ENCODE measurements around the gene PAK4. TPM values are rescaled to one million over a fixed set of nuclear protein-coding genes. Genes with fewer than 3 reads are reported as not detected.

PAK4 gene
- total RNA-seq, 2 donors from 2014 or later = 15.6 to 19.4 TPM

DNA sequence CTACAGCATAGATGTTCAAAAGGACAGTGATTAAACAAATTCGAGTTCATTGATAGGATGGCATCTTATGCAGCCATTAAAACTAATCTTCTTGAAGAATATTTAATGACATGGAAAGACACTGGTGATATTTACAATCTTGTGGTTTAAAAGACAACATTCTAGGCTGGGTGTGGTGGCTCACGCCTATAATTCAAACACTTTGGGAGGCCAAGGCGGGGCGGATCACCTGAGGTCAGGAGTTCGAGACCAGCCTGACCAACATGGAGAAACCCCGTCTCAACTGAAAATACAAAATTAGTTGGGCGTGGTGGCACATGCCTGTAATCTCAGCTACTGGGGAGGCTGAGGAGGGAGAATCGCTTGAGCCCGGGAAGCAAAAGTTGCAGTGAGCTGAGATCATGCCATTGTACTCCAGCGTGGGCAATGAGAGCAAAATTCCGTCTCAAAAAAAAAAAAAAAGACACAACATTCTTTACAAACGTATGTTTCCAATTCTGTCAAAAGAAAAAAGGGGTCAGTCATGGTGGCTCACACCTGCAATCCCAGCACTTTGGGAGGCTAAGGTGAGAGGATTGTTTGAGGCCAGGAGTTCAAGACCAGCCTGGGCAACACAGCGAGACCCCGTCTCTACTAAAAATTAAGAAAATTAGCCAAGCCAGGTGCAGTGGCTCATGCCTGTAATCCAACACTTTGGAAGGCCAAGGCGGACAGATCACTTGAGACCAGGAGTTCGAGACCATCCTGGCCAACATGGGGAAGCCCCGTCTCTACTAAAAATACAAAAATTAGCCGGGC, 2.5 kb upstream of the PAK4 start:
- peaks cover 0 to 6% of the 10 kb centered on the region in 2 donors for H3K36me3 Mint-ChIP-seq
- DNase-seq (ENCODE audit: low spot score in 2 of 2) = no peak
- no peak for ATAC-seq
- H3K9me3 Mint-ChIP-seq = no peaks in the 10 kb centered on the region
- H3K27ac Mint-ChIP-seq = peak overlapping the region in 1 of 2 donors; percentile 57

DNA sequence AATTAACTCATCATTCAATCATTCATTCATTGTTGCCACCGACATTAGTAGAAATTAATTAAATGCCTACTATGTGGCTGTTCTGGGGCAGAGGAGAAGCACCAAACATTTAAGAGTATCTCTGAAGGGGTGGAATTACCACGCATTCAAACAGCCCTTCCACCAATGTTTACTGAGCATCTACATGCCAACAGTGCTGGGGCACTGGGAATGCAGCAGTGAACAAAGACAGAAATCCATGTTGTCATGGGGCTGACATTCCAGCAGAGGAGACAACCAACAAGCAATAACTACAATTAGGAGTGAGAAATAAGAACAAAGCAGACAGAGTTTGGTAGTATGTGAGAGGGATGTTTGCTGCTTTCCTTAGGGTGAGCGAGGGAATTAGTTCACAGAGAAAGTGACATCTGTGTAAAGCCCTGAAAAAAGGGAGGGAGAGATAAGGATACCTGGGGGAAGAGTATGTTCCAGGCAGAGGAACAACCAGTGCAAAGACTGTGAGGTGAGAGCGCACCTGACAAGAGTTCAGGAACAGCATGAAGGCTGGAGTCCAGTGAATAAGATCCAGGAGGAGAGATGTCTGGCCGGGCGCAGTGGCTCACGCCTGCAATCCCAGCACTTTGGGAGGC, 1.3 kb upstream of the PAK4 start:
- Mint-ChIP-seq H3K9me3 (no peaks in the 10 kb centered on the region), H3K36me3 (peaks cover 0 to 6% of the 10 kb centered on the region in 2 donors), H3K27ac (peak overlapping the region in 1 of 2 donors; percentile 94)
- no peak for DNase-seq (ENCODE audit: low spot score in 2 of 2)
- no peak for ATAC-seq

DNA sequence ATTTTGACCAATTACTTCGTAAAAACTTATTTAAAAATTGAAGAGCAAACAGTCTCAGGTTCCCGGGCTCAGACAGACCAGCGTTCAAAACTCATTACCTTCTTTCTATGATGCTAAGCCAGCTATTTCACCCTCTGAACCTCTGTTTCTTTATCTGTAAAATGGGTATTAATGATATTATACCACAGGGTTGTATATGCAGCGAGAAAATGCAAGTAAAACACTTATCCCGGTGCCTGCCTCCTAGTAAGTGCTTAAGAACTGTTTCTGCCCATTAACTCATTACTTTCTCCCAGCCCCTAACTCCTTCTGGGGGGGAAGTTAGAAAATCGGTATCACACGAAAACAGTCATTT, 410 bp upstream of the PAK4 start:
- H3K27ac Mint-ChIP-seq = peak overlapping the region; percentile 93 to 94
- ATAC-seq (no peak), DNase-seq (ENCODE audit: low spot score in 2 of 2) (no peak)
- peaks cover 0 to 6% of the 10 kb centered on the region in 2 donors for H3K36me3 Mint-ChIP-seq
- H3K9me3 Mint-ChIP-seq = no peaks in the 10 kb centered on the region

DNA sequence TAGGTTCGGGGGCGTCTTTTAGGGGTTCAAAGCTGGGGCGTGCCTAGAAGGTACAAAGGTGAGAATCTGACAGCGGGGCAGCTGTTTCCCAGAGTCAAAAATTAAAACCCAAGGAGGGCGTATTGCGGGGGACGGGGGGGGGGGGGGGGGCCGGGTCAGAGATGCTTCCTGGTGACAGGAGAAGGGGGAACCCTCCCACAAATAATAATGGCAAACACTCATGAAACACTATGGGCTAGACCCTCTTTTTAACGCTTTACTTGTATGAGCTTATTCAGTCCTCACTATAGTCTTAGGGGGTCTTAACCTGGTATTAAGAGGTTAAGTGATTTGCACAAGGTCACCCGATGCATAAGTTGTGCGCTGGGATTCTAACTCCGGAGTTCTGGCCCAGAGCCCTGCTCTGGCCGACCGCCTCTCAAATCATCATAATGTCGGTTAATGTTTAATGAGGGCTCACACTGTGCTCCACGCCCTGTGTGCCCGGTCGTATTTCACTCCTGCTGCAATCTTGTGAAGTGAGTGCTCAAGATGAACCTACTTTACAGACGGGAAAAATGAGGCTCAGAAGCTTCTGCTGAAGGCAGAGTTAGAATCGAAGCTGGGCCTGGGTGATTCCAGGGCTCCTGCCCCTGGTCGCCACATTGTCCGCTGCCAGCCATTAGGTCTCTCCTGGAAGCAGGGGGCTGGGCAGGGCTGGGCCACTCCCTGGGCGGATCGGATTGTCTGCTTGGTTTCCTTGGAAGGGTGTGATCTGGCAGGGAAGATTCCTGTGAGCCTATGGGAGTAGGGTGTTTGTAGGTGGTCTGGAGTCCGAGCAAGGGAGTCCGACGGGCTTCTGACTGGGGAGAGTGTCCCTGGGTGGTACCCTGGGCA, 964 bp downstream of the PAK4 start:
- DNase-seq (ENCODE audit: low spot score in 2 of 2) (no peak), ATAC-seq (no peak)
- Mint-ChIP-seq H3K36me3 (peaks cover 0 to 6% of the 10 kb centered on the region in 2 donors), H3K27ac (peak overlapping the region; percentile 93 to 94), H3K9me3 (no peaks in the 10 kb centered on the region)

DNA sequence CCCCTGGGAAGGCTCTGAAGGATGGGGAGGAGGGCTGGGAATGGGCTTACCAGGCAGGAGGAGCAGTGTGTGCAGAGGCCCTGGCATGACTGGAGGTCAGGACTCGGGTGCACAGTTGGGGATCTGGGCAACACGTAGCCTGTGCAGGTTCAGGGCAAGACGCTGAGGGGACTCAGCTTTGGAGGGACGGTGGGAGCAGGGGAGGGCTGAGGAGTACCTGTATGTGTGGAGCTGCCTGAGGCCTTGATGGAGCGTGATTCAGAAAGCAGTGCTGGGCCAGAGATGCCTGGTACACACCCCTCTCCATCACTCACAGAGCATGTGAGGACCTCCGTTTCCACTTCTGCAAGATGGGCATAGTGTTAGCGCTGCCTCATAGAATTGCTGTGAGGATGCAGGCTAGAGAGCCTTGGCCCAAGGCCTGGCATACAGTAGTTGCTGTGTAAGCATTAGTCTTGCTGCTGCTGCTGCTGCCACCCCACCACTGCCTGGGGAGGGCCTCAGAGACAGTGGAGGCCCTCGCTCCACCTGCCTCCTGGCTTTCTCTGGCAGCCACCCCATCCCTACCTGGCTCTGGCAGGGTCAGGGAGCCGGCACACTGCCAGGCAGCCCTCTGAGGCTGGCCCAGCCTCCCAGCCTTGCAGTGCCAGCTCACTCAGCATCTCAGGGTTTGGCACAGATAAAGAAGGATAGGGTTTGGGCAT, 2.4 kb downstream of the PAK4 start:
- H3K36me3 Mint-ChIP-seq = peaks cover 0 to 6% of the 10 kb centered on the region in 2 donors
- peak overlapping the region in 1 of 2 donors; percentile 31 for H3K27ac Mint-ChIP-seq
- H3K9me3 Mint-ChIP-seq = no peaks in the 10 kb centered on the region
- ATAC-seq = no peak
- no peak for DNase-seq (ENCODE audit: low spot score in 2 of 2)

DNA sequence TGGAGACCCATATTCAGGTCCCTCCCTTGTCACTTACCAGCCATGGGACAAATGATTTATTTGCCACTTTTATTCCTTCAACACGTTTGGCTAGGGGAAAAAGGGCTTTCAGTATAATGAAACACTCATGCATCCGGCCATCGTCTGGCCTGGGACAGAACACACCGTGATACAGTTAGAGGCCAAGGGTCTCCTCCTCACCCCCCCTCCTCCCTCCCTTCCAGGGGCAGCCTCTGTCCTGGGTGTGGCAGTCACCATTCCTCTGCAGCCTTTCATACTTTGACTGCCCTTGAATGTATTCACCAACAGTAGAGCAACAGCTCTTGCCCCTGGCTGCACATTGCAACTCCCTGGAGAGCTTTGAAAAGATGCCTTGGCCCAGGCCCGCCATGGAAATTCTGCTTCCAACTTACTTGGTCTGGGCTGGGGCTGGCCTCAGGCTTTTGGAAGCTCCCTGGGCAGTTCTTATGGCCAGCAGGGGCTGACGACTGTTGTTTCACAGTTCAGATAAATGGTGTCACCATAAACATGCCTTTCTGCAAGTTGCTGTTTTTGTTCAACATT, 3.0 kb downstream of the PAK4 start:
- ATAC-seq = no peak

DNA sequence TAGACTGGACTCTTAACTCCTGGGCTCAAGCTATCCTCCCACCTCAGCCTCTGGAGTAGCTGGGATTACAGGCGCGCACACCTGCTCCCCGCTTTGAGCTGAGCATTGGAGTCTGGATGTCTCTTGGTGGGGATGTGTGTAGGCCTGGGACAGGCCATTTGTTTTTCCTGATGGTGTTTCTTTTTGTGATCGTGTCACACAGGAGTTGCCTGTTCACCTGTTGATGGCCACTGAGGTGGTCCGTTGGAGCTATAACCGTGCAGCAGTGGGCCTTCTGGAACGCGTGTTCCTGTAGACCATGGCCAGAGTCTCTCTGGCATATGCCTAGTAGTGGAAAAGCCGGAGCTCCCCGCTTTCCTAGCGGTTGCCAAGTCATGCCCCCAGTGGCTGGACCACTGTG, 3.5 kb downstream of the PAK4 start:
- peaks cover 0 to 6% of the 10 kb centered on the region in 2 donors for H3K36me3 Mint-ChIP-seq
- H3K9me3 Mint-ChIP-seq = no peaks in the 10 kb centered on the region
- DNase-seq (ENCODE audit: low spot score in 2 of 2) (no peak), ATAC-seq (no peak)
- H3K27ac Mint-ChIP-seq = no peak overlapping the region

More for the DNA sequence above, 3.0 kb downstream of the PAK4 start:
- Mint-ChIP-seq H3K27ac (no peak overlapping the region), H3K36me3 (peaks cover 0 to 6% of the 10 kb centered on the region in 2 donors), H3K9me3 (no peaks in the 10 kb centered on the region)
- no peak for DNase-seq (ENCODE audit: low spot score in 2 of 2)

DNA sequence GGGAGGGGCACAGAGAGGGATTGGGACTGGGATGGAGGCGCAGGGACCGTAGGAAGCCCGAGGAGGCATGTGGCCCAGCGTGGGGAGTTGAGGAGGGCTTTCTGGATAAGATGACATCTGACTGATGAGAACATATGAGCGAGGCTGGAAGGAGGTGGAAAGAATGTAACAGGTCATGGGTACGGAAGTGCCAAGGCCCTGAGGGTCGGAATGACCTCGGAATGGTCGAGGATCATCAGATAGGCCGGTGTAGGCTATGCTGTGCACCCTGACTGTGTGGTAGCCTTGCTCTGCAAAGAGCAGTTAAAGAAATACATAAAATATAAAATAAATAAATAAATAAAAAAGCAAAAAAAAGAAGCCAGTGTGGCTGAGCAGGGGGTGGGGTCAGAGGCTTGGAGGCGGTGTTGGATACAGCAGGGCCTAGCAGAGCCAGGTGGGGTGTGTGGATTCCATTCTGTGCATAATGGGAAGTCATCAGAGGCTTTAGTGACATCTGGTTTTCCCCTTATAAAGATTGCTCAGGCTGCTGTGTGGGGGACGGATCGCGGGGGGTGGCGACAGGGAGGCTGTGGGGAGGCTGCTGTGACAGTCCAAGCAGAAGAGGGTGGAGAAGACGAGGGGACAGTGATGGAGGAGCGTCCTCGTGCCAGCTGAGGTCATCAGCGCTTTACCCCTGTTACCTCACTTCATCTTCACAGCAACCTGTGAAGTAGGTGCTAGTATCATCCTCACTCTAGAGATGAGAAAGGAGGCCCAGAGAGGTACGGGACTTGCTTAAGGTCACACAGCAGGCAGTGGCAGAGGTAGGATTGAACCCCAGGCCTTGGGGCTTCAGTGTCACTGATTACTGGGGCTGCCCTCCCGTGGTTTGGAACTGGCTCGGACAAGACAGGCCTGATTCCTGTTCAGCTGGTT, 5.0 kb downstream of the PAK4 start:
- Mint-ChIP-seq H3K9me3 (no peaks in the 10 kb centered on the region), H3K27ac (peak overlapping the region; percentile 23 to 81), H3K36me3 (peaks cover 0 to 3% of the 10 kb centered on the region in 2 donors)
- DNase-seq (ENCODE audit: low spot score in 2 of 2) = no peak
- no peak for ATAC-seq

DNA sequence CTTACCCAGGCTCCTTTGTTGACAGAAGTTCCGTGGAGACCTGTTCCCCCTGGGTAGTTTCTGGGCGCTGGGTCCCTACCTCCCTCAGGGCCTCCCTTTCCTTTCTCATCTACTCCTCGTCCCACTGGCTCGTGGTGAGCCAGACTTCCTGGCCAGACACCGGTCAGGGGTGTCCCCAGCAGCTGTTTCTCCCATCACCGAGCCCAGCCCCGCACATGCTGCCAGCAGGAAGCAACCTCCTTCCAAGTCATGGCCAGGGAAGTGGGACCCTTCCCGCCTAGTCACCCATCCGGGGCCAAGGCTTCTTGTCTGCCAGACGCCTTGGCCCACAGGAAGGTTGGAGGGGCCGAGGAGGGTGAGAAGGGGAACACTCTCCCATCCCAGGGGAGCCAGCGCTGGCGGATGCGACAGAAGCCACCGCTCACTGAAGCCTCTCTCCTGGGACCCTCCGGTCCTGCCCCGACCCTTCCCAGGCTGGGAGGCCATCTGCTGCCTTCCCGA, 5.7 kb downstream of the PAK4 start:
- H3K36me3 Mint-ChIP-seq = no peaks in the 10 kb centered on the region
- ATAC-seq = no peak
- H3K9me3 Mint-ChIP-seq = no peaks in the 10 kb centered on the region
- DNase-seq (ENCODE audit: low spot score in 2 of 2) = no peak
- H3K27ac Mint-ChIP-seq = peak overlapping the region; percentile 23 to 92

DNA sequence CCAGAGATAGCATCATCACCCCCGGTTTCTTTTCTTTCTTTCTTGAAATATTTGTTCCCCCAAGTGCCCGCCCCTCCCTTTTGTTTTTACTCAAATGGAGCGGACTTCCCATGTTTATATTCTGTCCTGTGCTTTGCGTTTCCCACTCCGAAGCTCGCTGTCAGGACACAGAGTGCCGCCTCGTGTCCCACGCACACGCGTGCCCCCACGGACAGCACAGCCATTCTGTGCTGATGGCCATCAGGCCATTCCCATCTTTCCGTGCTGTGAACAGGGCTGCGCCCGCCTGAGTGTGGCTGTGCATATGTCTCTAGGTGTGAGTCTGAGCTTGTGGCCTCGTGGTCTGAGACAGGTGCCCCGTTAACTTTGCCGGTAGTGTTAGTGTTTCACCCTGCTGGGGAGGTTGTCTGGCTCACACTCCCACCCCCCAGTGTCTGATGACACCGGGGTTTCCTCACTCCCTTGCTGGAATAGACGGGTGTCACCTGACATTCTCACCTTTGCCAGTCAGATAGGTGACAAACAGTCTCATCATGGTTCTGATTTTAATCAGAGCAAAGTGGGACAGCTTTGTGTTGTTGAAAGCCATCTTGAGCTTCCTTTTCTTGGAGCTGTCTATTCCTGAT, 6.9 kb downstream of the PAK4 start:
- no peaks in the 10 kb centered on the region for H3K36me3 Mint-ChIP-seq
- no peaks in the 10 kb centered on the region for H3K9me3 Mint-ChIP-seq
- ATAC-seq (peak; percentile 76 to 84), DNase-seq (ENCODE audit: low spot score in 2 of 2) (no peak)
- peak overlapping the region in 1 of 2 donors; percentile 89 for H3K27ac Mint-ChIP-seq

DNA sequence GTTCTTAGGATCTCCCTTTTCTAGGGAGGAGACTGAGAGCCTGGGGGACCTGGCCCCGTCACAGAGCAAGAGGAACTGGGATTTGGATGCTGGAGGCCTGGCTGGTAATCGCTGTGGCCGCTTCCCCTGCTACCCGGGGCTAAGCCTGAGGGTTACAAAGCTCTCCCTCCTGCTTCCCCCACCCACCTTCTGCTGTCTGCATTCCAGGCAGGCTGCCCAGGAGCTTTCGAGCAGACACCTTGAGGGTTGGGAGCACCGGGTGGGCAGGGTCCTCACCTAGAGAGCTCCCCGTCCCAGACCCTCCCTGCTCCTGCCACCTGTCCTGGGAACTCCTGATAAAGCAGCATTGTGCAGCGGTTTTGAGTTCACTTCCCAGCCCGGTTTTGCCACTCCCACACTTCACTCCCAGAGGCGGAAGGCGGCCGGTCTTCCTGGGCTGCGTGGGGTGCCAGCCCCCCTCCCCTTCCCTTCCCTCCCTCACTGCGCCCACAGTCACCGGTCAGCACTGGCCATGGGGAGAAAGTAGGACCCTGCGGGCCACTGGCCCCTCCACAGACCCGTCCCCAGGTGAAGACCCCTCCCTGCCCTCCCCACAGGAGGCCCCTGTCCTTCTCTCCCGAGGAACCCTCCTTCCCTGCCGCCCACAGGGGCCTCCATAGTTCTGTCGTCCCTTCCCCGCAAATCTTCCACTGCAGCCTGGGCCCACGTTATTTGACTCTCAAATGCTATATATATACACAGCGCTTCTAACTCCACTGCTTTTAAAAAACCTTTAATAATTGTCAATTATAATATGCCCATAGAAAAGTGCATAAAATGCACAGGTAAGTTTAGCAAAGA, 8.1 kb downstream of the PAK4 start:
- ATAC-seq = no peak
- Mint-ChIP-seq H3K36me3 (no peaks in the 10 kb centered on the region), H3K27ac (no peak overlapping the region), H3K9me3 (no peaks in the 10 kb centered on the region)
- no peak for DNase-seq (ENCODE audit: low spot score in 2 of 2)

DNA sequence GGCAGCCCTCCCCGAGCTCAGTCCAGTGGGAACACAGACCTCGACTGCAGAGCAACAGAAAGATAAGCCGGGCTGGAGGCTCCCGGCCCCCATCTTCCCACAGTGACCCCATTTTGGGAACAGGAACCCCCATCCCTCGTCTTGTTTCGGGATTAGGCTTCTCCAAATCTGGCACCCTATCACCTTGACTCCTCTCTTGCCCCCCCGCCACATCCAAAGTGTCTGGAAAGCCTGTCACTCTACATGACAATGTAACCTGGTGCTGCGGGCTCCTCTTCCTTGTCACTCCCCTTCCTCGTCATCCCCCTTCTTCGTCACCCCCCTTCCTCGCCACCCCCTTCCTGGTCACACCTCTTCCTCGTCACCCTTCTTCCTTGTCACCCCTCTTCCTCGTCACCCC, 10.1 kb downstream of the PAK4 start:
- Mint-ChIP-seq H3K9me3 (no peaks in the 10 kb centered on the region), H3K36me3 (no peaks in the 10 kb centered on the region), H3K27ac (no peak overlapping the region)
- DNase-seq (ENCODE audit: low spot score in 2 of 2) (no peak), ATAC-seq (no peak)

DNA sequence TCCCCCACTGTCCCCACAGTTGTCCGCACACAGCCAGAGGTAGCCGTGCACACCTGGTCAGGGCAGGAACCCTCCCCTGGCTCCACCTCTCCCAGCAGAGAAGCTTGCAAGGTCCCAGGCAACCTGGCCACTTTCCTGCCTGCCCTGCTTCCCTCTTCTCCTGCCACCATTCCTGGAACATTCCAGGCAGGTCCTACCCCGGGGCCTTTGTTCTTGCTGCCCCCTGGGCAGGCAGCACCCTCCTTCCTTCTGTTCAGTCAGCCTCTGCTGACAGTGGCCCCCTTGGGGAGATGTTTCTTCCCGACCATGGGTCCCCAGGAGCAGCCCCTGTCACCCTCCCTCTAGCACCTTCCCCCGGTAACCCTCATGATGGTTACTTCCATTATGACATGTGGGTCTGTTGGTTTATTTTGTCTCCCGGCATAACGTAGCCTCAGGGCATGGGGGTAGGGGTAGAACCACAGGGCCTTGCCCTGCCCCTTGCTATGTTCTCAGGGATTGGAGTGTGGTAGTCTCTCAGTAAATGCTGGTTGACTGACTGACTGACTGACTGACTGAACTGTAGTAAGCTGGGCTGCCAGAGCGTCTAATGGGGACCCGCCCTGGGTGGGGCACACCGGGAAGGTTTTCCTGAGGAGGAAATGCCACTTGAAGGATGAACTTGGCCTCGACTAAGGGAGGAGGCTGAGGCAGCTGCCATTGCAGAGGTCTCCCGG, 10.8 kb downstream of the PAK4 start:
- DNase-seq (ENCODE audit: low spot score in 2 of 2) = no peak
- H3K36me3 Mint-ChIP-seq = no peaks in the 10 kb centered on the region
- H3K27ac Mint-ChIP-seq = peak overlapping the region; percentile 25 to 86
- no peaks in the 10 kb centered on the region for H3K9me3 Mint-ChIP-seq
- no peak for ATAC-seq

DNA sequence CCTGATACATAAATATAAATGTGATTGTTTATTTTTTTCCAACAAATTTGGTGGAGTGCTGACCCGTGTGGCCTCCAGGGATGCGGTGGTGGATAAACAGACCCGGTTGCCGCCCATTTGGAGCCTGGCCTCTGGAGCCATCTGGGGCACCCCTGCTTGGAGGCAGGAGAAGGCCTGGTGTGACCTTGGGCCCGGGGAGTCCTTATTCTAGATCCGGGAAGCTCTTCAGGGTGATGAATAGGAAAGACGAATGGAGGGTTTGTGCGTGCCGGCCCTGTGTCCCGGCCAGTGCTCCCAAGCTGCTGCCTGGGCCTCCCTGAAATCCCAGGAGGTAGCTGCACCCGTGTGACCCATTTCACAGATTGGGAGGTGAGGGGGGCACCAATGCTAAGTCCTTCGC, 11.5 kb downstream of the PAK4 start:
- Mint-ChIP-seq H3K27ac (no peak overlapping the region), H3K36me3 (no peaks in the 10 kb centered on the region), H3K9me3 (no peaks in the 10 kb centered on the region)
- no peak for ATAC-seq
- DNase-seq (ENCODE audit: low spot score in 2 of 2) = no peak
